ENCODE data around the gene LYZ.

GRCh38 chr12:69348162-69348938 is at the start of gene LYZ:
- TF ChIP-seq MAX (IDR thresholded peaks at IDR 0.05; ENCODE audit: insufficient read depth, insufficient read length): no peak
- TF ChIP-seq CTCF (IDR thresholded peaks at IDR 0.05; ENCODE audit: extremely low read depth in 1 of 2, insufficient read depth in 1 of 2, low read depth in 1 of 2, low read length in 2 of 2): no peak
- no peak for TF ChIP-seq EZH2 (IDR thresholded peaks at IDR 0.05; ENCODE audit: borderline replicate concordance, low read depth, low read length, severe bottlenecking)
- no peak for TF ChIP-seq POLR2A (IDR thresholded peaks at IDR 0.05; ENCODE audit: low read depth, low read length)
- TF ChIP-seq POLR2AphosphoS5 (IDR thresholded peaks at IDR 0.05; ENCODE audit: insufficient read depth, low read depth, low read length): no peak
- no peak for TF ChIP-seq FOS (IDR thresholded peaks at IDR 0.05; ENCODE audit: borderline replicate concordance, insufficient read depth, low read length)
- TF ChIP-seq JUN (IDR thresholded peaks at IDR 0.05; ENCODE audit: borderline replicate concordance, insufficient read depth, insufficient read length, low read depth): no peak
